Retina (tissue), 1 donor: ENCODE measurements around the gene CD2AP.
"Not testable (repeated sequence)": the region's sequence is repeated elsewhere in the genome, so short reads cannot be mapped to it uniquely, and the experiment has no call there.

Experiments used
- DNase-seq: peaks from one replicate; pipeline ENCODE4 v3.0.0-alpha.2; 2016

Gene CD2AP

DNA sequence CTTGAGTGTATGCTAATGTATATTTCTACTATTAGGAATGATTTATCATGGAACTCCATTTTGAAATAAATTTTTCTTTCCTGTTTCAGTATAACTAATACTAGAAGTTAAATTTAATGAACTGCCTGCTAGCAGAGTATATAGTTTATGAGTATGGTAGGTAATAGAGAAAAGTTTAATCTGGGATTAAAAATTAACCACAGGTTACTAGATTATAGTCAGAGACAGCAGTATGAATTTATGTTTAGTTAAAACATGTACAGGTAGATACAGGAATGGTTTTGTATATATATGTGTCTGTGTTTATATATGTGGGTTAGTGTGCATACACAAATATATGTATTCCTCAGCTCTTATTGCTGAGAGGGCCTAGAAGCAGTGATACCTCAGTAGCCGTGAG is 32.3 kb downstream of the CD2AP start:
- no peak for DNase-seq

DNA sequence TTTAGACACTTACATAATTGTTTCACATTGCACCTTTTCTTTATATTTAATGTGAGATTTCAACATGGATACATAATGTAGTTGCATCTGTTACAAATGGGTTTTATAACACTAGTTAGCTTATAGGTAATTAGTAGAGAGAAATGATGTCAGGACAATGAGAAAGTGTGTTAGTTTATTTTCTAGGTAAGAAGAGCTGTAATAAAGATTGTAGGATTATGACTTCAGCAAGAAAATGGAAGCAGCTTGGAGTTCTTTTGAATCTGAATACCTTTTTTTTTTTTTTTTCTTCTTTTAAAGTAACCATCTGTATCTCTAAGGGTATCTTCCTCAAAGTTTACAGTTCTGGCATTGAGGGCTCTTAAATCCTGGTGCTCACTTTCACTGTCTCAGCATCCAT is 35.3 kb downstream of the CD2AP start:
- no peak for DNase-seq

DNA sequence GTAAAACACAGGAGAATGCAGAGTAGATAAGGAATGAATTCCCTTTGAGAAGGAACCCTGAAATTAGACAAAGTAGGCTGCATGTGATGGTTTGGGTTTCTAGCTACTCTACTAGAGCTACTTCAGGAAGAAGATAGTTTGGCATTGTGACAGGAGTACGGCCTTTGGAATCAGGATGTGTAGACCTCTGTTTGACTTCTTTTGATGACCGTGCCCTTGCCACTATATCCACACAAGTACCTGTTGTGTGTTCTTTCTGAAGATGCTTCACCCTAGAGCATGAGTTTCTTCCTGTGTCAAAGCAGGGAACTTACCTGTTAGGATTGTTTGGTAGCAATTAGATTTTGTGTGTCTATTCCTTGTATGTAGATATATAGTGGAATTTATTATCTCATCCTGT is 41.7 kb downstream of the CD2AP start:
- DNase-seq: no peak

DNA sequence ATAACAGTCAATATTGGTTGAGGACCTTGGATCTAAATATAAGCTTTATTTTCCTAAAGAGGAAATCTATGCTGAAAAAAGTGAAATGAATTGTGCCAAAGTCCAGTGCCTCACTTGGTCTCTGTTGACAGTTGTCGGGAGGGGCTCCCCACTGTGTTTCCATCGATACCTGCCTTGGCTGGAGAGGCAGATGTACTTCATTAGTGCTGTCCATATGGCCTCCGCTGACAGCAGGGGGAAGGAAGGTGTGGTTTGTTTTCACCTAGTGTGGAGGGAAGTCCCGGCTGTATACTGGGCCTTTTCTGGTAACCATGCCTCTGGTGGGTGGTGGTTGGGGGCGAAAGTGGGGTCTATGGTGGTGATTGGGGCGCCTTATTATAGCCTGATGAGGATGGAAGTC is 42.7 kb downstream of the CD2AP start:
- no peak for DNase-seq

DNA sequence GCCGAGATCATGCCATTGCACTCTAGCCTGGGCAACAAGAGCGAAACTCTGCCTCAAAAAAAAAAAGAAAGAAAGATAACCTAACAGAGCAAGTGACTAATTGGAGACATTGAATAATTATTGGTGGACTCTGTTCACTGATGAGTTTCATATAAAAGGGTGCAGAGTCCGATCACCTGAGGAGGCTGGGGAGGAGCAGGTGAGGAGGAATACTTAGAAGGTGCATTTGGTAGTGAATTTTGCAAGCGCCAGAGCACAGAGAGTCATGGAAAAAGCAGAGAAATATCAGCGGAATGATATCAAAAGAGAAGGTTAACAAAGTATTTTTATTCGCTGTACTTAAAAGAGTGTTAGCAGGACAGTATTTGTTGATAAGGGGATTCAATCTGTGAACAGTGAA is 44.4 kb downstream of the CD2AP start:
- DNase-seq: no peak

DNA sequence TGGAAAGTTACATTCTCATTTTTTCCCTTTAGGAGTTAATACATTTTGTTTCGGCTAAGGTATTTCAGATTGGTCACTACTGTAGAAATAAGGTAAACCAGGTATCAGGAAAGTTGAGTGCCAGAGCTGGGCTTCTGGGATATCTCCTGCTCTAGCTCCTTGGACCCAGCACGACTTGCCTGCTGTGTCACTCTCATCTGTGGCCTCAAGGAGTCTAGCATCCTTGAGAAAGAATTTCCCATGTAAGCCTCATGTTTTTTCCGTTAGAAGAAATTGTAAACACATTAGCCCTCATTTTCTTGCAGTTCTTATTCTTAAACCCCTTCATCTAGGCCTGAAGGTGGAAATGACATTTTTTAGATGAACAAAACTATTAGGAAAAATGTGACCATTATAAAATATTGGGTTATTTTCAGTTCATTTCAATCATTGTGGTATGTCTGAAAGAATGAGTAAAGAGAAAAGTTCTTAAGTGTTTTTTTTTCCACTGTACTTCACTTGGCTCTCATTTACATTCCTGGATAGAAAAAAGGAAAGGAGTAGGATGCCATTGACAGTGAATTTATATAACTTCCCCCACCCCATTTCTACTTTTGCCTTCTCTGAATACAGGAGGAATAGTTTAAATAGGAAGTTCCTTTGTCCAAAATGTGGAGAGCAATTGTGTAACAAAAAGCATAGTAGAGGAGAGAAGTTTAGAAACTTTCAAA is 46.7 kb downstream of the CD2AP start:
- DNase-seq: no peak

DNA sequence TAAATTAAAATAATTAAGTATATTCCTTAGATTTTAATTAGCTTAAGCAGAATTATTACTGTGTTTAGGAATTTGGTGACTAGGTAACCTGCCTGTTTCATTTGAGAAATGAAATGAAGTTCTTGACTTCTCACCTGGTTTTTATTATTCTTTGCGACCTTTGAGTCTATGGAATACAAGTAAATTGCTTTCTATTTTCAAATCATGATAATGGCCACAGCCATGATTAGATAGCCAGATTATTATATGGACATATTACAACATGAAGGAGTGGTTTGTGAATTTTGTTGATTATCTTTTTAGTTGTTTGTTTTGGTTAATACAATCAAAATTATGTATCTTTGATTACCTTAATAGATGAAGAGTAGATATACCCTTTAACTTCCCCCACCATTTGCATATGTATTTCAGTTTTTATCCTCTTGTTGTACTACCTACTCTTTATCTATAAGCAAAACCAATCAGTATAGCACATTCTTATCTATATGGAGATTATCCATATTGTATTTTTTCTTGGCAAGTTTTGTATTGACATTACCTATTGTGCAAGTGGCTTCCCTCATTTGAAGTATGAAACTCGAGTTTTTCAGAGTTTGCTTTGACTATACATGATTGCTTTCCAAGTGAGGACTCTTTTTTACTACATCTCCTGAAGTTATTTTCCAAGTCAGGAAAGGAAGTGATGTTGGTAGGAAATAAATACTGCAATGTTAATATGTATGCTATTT is 47.9 kb downstream of the CD2AP start:
- no peak for DNase-seq

DNA sequence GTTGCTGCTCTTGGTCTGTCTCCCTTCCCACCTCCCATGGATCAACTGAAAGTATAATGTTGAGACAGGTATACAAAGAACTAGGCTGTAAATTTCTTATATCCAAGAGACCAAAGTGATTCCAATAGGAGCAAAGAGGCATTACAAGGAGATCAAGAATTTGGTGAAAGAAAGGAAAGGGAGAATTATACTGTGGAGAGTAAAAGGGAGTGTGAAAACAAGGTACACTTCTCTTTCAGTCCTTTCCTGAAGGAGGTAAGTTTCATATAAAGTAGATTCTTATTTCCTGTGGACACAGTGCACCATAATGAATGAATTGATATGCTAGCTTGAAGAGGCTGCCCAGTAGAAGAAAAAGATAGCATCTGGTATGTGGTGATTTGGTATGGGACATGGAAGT is 49.7 kb downstream of the CD2AP start:
- DNase-seq: no peak

DNA sequence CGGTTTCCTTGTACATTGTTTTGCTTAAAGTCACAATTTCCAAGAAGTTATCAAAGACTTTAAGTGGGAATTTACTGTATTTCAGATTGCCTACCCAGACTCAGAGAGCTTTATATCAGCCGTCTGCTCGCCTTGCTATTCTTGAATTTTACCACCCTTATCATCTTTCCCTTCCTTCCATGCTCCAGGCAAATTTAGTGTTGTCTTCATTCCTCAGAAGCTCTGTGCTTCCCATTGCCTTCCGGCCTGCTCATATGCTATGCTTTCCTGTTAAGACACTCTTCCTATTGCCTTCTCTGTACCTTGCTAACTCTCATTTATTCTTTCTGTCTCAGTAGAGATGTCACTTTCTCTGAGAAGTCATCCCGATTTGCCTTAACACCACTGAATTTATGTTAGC is 52.1 kb downstream of the CD2AP start:
- no peak for DNase-seq

DNA sequence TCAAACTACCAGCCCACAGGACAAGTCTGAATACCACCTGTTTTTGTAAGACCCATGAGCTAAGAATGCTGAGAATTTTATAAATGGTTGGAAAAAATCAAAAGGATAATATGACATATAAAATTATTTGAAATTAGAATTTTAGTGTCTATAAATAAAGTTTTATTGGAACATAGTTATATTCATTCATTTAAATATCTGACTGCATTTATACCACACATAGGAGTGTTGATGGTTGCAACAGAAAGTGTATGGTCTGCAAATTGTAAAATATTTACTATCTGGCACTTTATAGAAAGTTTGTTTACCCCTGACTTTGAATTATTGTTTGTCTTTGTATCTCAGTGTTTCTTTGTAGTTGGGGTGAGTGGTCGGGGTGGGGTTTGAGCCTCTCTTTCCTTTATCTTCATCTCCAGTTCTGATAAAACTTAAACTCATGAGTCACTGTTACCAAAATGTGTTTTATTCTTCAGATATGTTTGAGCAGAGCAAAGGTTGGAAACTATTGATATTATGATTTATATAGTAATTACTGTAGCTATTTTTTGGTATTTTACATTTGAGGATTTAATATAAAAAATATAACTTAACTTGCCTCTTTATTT is 55.5 kb downstream of the CD2AP start:
- DNase-seq: no peak

DNA sequence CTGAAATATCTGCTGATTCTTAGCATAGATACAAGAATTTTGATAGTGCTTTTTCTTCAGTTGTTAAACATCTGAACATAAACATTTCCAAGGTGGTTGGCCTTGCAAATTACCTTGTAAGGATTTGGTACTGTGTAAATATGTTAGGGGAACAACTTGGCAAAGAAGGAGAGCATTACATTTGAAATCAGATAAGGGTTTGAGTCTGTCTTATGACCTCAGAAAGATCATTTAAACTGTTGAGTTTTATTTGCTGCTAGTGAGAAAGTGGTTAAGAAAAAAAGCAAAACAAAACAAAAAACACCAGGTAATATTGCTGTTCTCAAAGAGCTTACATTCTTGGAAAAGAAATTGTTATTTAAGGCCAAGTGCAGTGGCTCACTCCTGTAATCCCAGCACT is 56.5 kb downstream of the CD2AP start:
- DNase-seq: no peak

DNA sequence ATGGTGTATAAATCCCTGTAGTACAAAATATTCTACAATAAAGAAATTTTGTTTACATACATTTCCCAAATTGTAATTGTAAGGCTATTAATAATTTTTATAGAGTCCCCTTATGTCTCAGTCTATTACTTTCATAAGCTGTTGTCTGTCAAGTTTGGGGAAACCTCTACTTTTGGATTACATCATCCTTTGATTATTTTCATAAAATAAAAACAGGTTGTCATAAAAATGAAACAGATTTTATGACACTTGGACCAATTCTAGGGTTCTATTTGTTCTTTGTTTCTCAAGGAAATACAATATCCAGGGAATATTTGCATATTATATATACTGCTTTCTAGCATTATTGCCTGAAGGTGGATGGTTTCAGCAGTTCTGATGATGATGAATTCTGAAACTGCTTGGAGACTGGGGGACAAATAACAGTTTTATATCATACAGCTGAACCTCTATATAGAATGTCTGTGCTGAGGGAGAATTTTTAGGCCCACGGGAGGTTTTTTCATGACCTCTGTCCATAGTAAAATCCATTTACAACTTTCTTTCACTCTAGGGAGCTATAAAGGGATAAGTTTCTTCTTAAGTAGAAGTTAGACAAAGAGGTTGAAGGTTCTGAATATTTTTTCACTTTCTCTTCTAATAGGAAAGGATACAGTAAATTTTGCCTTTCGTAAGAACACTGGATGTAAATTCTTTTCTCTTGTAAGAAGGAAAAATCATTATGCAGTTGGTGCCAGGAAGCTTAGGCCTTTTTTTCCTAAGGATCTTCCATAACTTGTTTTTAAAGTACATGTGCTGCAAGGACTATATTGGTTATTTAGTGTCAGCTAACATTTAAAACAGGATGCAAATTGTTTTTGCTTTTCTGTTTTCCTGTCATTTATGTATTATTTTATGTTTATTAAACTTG is 58.0 kb downstream of the CD2AP start:
- no peak for DNase-seq

DNA sequence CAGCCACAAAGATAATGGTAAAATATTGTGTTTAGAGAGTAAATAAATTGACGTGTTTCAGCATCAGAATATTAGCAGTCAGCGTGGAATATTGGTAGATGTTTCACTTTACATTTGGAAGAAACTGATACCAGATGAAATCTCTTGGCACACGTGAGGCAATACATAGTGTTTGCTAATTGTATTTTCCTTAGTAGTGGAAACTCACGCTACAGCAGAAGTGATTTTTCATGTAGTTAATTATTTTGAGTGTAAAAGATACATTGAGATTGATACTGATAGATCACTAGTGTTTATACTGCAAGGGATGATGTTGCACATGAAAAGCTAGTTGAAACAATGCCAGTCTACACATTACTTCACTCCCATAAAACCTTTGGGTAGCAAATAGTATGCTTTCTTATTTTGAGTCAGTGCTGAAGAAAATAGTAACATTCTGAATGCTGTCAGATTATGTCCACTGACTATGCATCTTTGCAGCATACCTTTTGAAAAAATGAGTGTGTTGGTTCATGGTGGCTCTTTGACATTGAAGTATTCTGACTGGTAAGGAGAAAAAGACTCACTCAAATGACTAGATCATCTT is 59.3 kb downstream of the CD2AP start:
- no peak for DNase-seq

DNA sequence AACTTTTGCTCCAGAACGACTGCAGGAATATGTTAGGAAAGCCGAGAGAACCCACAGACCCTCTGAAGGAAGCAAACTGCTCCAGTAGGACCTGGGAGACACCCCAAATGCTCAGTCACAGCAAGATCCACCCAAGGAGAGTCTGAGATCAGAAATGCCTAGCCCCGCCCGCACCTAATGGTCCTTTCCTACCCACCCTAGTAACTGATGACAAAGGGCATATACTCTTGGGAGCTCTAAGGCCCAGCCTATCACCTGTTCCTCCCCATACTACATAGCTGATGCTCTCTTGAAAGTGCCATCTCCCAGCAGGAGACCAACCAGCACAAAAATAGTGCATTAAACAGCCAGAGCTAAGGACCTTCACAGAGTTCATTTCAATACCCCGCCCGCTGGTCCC is 67.6 kb downstream of the CD2AP start:
- DNase-seq: no peak

DNA sequence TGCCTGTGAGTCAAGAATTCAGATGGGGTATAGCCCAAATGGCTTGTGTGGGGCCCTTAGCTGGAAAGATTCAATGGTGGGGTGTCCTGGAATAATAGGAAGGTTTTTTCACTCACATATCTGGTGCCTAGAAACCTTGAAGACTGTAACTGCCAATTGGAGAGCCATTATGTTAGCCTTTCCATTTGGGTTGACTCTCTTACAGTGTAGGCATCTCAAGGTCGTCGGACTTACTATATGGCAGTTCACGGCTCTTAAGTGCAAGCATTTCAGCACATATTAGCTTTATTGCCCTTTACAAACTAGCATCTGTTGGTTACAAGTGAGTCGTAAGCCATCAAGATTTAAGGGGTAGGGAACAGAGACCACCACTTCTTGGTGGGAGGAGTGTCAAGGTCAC is 74.1 kb downstream of the CD2AP start:
- no peak for DNase-seq

DNA sequence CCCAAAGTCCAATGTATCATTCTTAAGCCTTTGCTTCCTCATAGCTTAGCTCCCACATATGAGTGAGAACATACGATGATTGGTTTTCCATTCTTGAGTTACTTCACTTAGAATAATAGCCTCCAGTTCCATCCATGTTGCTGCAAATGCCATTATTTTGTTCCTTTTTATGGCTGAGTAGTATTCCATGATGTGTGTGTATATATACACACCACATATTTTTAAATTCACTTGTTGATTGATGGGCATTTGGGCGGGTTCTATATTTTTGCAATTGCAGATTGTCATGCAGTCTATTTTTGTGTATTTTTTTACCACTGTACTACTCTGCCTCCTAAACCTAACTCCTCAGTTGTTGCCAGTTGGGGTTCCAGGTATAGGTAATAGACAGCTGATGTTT is 74.7 kb downstream of the CD2AP start:
- DNase-seq: no peak

DNA sequence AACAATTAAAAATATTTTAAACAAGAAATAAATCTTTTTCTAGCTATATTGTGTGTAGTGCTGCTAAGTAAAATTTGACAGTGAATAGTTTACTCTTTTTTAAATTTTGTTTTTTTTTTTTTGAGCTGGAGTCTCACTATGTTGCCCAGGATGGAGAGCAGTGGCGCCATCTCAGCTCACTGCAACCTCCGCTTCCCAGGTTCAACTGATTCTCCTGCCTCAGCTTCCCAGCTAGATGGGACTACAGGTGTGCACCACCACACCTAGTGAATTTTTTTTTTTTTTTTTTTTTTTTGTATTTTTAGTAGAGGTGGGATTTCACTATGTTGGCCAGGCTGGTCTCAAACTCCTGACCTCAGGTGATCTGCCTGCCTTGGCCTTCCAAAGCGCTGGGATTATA is 75.7 kb downstream of the CD2AP start:
- DNase-seq: not testable (repeated sequence)

DNA sequence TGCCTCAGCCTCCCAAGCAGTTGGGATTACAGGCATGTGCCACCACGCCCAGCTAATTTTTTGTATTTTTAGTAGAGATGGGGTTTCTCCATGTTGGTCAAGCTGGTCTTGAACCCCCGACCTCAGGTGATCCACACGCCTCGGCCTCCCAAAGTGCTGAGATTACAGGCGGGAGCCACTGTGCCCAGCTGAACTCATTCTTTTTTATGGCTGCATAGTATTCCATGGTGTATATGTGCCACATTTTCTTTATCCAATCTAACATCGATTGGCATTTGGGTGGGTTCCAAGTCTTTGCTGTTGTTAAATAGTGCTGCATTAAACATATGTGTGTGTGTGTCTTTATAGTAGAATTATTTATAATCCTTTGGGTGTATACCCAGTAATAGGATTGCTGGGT is 78.9 kb downstream of the CD2AP start:
- not testable (repeated sequence) for DNase-seq

DNA sequence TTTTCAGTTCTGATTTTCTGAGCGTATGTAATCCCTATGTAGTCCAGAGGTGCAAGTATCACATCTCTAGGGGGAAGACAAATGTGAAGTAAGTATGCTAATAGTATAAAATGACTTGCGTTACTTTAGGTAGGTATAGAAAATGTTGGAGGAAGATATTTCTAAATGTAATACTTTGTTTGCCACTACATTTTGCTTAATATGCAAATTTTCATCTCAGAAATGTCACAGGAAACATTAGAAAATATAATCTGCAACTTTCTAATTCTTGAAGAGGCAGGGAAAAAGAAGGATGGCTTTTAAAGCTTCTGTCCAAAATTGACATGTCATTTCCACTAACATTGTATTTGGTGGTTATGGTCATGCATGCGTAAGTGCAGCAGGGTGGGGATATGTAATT is 85.6 kb downstream of the CD2AP start:
- no peak for DNase-seq

DNA sequence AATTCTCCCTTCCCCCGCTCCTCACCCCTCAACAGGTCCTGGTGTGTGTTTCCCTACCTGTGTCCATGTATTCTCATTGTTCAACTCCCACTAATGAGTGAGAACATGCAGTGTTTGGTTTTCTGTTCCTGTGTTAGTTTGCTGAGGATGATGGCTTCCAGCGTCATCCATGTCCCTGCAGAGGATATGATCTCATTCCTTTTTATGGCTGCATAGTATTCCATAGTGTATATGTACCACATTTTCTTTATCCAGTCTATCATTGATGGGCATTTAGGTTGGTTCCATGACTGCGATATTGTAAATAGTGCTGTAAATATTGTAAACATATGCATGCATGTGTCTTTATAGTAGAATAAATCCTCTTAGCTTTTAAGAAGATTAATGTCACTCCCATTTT is 89.0 kb downstream of the CD2AP start:
- not testable (repeated sequence) for DNase-seq

DNA sequence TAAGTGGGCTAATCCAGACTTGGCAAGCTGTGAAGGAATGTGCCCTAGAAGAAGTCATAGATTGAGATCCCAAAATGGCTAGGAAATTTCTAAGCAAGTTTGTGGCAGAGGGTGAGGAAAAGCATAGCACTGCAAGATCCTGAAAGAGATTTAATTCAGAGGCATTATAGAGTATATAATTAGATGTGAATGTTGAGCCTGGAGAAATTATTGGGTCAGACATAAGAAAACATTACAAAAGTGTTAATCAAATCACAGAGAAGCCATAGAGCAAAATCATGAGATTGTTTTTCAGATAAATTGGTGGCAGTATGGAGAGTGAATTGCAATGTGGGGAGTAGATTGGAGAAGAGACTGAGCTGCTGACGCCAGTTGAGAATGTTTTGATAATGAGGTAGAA is 90.0 kb downstream of the CD2AP start:
- no peak for DNase-seq

DNA sequence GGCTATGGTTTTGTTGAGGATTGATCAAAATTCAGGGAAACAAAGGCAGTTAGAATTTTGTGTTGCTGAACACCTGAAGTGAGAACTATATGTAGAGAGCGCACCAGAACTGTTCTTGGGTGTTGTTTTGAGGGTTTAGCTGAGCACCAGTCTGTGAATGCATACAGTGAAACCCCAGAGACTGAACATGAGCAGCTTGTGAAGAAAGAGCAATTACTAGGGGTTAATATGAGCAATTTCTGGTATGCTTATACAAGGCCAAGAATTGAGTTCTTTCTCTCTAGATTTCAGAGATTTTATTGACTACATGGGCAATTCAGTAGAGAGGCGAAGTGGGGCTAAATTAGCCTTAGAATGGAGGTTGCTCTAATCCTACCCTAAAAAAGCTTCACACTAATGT is 93.9 kb downstream of the CD2AP start:
- DNase-seq: no peak

DNA sequence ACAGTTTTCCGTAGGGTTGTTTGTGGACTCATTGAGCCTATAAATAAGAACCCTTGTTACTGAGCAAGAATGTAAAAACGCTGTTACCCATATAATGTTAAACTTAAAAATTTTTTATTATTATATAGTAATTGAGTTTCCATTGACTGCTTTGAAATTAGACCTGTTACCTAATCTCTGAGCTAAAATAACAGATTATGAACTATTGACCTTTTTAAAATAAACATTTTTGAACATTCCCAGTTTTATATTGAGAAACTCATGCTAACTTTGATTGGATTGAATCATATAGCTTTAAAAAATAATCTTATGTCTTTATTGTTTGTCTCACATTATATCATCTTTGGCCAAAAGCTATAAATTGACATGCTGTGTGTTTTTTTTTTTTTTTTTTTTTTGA is 95.5 kb downstream of the CD2AP start:
- DNase-seq: no peak
